Tibial artery (tissue), 4 donors: ENCODE measurements around the gene FAM110C.

Source experiments
- DNase-seq, 2 donors: peaks; one replicate each; pipeline ENCODE4 v3.0.0-alpha.2; 2019
- H3K27ac ChIP-seq, 2 donors: fragments of 200-600 bp; sonication (generic) in 1 of 2; 1 replicate in 1 of 2; 2 replicates in 1 of 2; pipeline ENCODE4 v1.5.1; 2018 to 2019; ENCODE audit warnings: mild to moderate bottlenecking in 1 of 2
- H3K27me3 ChIP-seq, 2 donors: fragments of 200-600 bp; sonication (generic) in 1 of 2; one replicate each; pipeline versions ENCODE4 v1.5.1 to v1.6.0; 2016 to 2019
- H3K36me3 ChIP-seq, 3 donors: fragments of 200-600 bp; sonication (generic) in 2 of 3; one replicate each; pipeline ENCODE4 v1.5.1; 2016 to 2019; ENCODE audit warnings: mild to moderate bottlenecking in 2 of 3
- H3K4me1 ChIP-seq, 4 donors: fragments of 200-600 bp; sonication (generic) in 2 of 4; 1 replicate in 3 of 4; 2 replicates in 1 of 4; pipeline ENCODE4 v1.5.1; 2016 to 2019
- H3K4me3 ChIP-seq, 2 donors: fragments of 200-600 bp; sonication (generic) in 1 of 2; 1 replicate in 1 of 2; 2 replicates in 1 of 2; pipeline ENCODE4 v1.5.1; 2018 to 2019; ENCODE audit warnings: mild to moderate bottlenecking in 2 of 2
- H3K9me3 ChIP-seq, 3 donors: fragments of 200-600 bp; sonication (generic) in 1 of 3; one replicate each; pipeline ENCODE4 v1.5.1; 2016 to 2019
- intact Hi-C: fragments of 100-400 bp; cut with DNase I; formaldehyde crosslinking; loops from one replicate; pipeline ENCODE4 v1.15.0; 2023; ENCODE audit warnings: low total_unique reads
- TF ChIP-seq, protein P1 (sequence below), 2 experiments: fragments of 200-600 bp in 1 of 2; fragments of 450-650 bp in 1 of 2; IDR thresholded peaks; one replicate each; pipeline ENCODE4 v1.5.1; 2017 to 2019; ENCODE audit warnings: antibody characterized with exemption in 2 of 2, mild to moderate bottlenecking in 1 of 2, moderate library complexity in 1 of 2

Gene FAM110C

GRCh38 chr2:40465-40864 is 5.8 kb downstream of the FAM110C start:
- Histone ChIP-seq H3K4me1 (peaks cover 0 to 14% (median 3%) of the 10 kb centered on the region in 4 donors), H3K4me3 (no peak overlapping the region), H3K27me3 (no peaks in the 10 kb centered on the region), H3K36me3 (peaks cover 0 to 13% (median 7%) of the 10 kb centered on the region in 3 donors), H3K9me3 (no peaks in the 10 kb centered on the region), H3K27ac (no peak overlapping the region)
- no peak for DNase-seq
- TF ChIP-seq, protein P1, sequence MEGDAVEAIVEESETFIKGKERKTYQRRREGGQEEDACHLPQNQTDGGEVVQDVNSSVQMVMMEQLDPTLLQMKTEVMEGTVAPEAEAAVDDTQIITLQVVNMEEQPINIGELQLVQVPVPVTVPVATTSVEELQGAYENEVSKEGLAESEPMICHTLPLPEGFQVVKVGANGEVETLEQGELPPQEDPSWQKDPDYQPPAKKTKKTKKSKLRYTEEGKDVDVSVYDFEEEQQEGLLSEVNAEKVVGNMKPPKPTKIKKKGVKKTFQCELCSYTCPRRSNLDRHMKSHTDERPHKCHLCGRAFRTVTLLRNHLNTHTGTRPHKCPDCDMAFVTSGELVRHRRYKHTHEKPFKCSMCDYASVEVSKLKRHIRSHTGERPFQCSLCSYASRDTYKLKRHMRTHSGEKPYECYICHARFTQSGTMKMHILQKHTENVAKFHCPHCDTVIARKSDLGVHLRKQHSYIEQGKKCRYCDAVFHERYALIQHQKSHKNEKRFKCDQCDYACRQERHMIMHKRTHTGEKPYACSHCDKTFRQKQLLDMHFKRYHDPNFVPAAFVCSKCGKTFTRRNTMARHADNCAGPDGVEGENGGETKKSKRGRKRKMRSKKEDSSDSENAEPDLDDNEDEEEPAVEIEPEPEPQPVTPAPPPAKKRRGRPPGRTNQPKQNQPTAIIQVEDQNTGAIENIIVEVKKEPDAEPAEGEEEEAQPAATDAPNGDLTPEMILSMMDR (IDR thresholded peaks at IDR 0.05) = no peak
- intact Hi-C loops = no loop called here

DNA sequence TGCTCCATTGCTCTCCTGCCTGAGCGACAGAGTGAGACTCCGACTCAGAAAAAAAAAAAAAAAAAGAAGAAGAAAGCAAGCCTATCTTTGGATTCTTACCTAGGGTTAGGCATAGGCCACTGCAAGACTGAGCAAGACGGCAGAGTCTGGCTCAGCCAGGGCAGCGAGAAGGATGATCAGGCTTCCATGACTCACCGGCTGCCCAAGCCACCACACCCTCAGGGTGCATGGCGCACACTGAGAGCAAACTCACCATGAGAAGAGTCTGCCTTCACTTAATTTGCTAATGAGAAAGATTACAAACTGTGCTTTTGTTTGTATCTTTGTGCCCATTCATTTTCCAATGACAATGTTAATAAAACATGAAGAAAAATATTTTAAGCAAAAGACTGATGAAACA is 8.2 kb downstream of the FAM110C start:
- Histone ChIP-seq H3K4me1 (no peaks in the 10 kb centered on the region), H3K4me3 (no peak overlapping the region), H3K9me3 (no peaks in the 10 kb centered on the region), H3K27ac (no peak overlapping the region), H3K27me3 (no peaks in the 10 kb centered on the region), H3K36me3 (peaks cover 0 to 13% (median 7%) of the 10 kb centered on the region in 3 donors)
- DNase-seq = no peak
- TF ChIP-seq, protein P1 (IDR thresholded peaks at IDR 0.05) = no peak
- intact Hi-C loops = no loop called here

GRCh38 chr2:36318-36717 is 10.0 kb downstream of the FAM110C start:
- no peak overlapping the region for H3K27ac ChIP-seq
- peaks cover 0 to 13% (median 7%) of the 10 kb centered on the region in 3 donors for H3K36me3 ChIP-seq
- no peaks in the 10 kb centered on the region for H3K9me3 ChIP-seq
- H3K4me1 ChIP-seq = no peaks in the 10 kb centered on the region
- no peak overlapping the region for H3K4me3 ChIP-seq
- TF ChIP-seq, protein P1 (IDR thresholded peaks at IDR 0.05) = no peak
- no peaks in the 10 kb centered on the region for H3K27me3 ChIP-seq
- intact Hi-C loops = no loop called here
- no peak for DNase-seq

GRCh38 chr2:35852-36251 is 10.5 kb downstream of the FAM110C start:
- Histone ChIP-seq H3K9me3 (no peaks in the 10 kb centered on the region), H3K27ac (no peak overlapping the region), H3K4me1 (no peaks in the 10 kb centered on the region), H3K27me3 (no peaks in the 10 kb centered on the region), H3K4me3 (no peak overlapping the region), H3K36me3 (peaks cover 0 to 13% (median 7%) of the 10 kb centered on the region in 3 donors)
- TF ChIP-seq, protein P1 (IDR thresholded peaks at IDR 0.05) = no peak
- intact Hi-C loops = no loop called here
- DNase-seq = no peak

- TF ChIP-seq, protein P1 (IDR thresholded peaks at IDR 0.05) = no peak
- no peak overlapping the region for H3K27ac ChIP-seq
These were observed 12.7 kb downstream of the FAM110C start for GRCh38 chr2:33620-34019.

GRCh38 chr2:32068-32467 is 14.2 kb downstream of the FAM110C start:
- Histone ChIP-seq H3K27me3 (no peaks in the 10 kb centered on the region), H3K36me3 (peaks cover 0 to under 1% (median 0%) of the 10 kb centered on the region in 3 donors), H3K4me3 (no peak overlapping the region), H3K4me1 (no peaks in the 10 kb centered on the region), H3K9me3 (no peaks in the 10 kb centered on the region), H3K27ac (no peak overlapping the region)
- no peak for DNase-seq
- intact Hi-C loops = no loop called here
- TF ChIP-seq, protein P1 (IDR thresholded peaks at IDR 0.05) = no peak

More at GRCh38 chr2:33620-34019, 12.7 kb downstream of the FAM110C start:
- no peak overlapping the region for H3K4me3 ChIP-seq
- H3K4me1 ChIP-seq = no peaks in the 10 kb centered on the region
- no peaks in the 10 kb centered on the region for H3K9me3 ChIP-seq
- H3K36me3 ChIP-seq = peaks cover 0 to 13% (median 7%) of the 10 kb centered on the region in 3 donors
- no peaks in the 10 kb centered on the region for H3K27me3 ChIP-seq
- intact Hi-C loops = no loop called here
- DNase-seq = no peak
